Mucosa of rectum (tissue), 2 donors: ENCODE measurements around the gene LIN52.

Experiments
- H3K27ac ChIP-seq, 2 donors: one replicate each; pipeline ENCODE4 v1.7.0; 2013; ENCODE audit warnings: inconsistent platforms in 2 of 2, low read depth in 2 of 2, low read length in 2 of 2
- H3K27me3 ChIP-seq, 2 donors: one replicate each; pipeline ENCODE4 v1.7.0; 2013; ENCODE audit warnings: low read length in 2 of 2; ENCODE audit not compliant: control insufficient read depth in 2 of 2, insufficient read depth in 2 of 2
- H3K36me3 ChIP-seq, 2 donors: one replicate each; pipeline ENCODE4 v1.7.0; 2013; ENCODE audit warnings: low read length in 2 of 2; ENCODE audit not compliant: control insufficient read depth in 2 of 2, insufficient read depth in 2 of 2
- H3K4me1 ChIP-seq, 2 donors: one replicate each; pipeline ENCODE4 v1.7.0; 2013; ENCODE audit warnings: low read length in 2 of 2, mild to moderate bottlenecking in 1 of 2; ENCODE audit not compliant: control insufficient read depth in 2 of 2, insufficient read depth in 2 of 2
- H3K4me3 ChIP-seq, 2 donors: one replicate each; pipeline ENCODE4 v1.7.0; 2013; ENCODE audit warnings: low read length in 2 of 2
- H3K9ac ChIP-seq, 2 donors: one replicate each; pipeline ENCODE4 v1.7.0; 2013; ENCODE audit warnings: low read length in 2 of 2, low read depth in 1 of 2, mild to moderate bottlenecking in 1 of 2
- H3K9me3 ChIP-seq, 2 donors: one replicate each; pipeline ENCODE4 v1.7.0; 2013; ENCODE audit warnings: low read length in 2 of 2; ENCODE audit not compliant: control insufficient read depth in 2 of 2
- donor health status: healthy.
- donor health status: Normal muscosa, but diverticular disease.

LIN52 gene

DNA sequence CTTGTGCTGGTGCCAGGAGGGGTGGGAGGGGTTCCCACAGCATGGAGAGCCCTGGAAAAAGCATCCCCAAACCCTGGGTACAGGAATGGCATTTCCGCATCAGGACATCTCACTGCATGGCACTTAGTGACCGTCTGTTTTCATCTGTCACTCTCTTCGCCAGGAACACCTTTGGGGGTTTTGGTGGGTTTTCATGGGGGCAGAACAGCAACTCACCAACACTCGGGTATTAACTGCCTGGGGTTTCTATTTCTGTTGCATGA is 158.0 kb downstream of the LIN52 start:
- Histone ChIP-seq H3K9me3 (no peaks in the 10 kb centered on the region), H3K27ac (no peak overlapping the region), H3K4me1 (peaks cover 3 to 12% of the 10 kb centered on the region in 2 donors), H3K4me3 (no peak overlapping the region), H3K36me3 (no peaks in the 10 kb centered on the region), H3K9ac (no peak overlapping the region), H3K27me3 (peaks cover 66 to 83% of the 10 kb centered on the region in 2 donors)

- H3K4me3 ChIP-seq: no peak overlapping the region
- H3K27ac ChIP-seq: no peak overlapping the region
- H3K4me1 ChIP-seq: peaks cover 3 to 12% of the 10 kb centered on the region in 2 donors
- no peaks in the 10 kb centered on the region for H3K9me3 ChIP-seq
- H3K36me3 ChIP-seq: no peaks in the 10 kb centered on the region
- no peak overlapping the region for H3K9ac ChIP-seq
- peaks cover 65 to 82% of the 10 kb centered on the region in 2 donors for H3K27me3 ChIP-seq
Measured at GRCh38 chr14:74243051-74243450, 158.3 kb downstream of the LIN52 start.

- H3K36me3 ChIP-seq: no peaks in the 10 kb centered on the region
- no peak overlapping the region for H3K9ac ChIP-seq
- no peak overlapping the region for H3K4me3 ChIP-seq
- H3K27ac ChIP-seq: no peak overlapping the region
- peaks cover 61 to 72% of the 10 kb centered on the region in 2 donors for H3K27me3 ChIP-seq
- H3K9me3 ChIP-seq: no peaks in the 10 kb centered on the region
- peaks cover 3 to 12% of the 10 kb centered on the region in 2 donors for H3K4me1 ChIP-seq
Measured at GRCh38 chr14:74244115-74244514, 159.4 kb downstream of the LIN52 start.

DNA sequence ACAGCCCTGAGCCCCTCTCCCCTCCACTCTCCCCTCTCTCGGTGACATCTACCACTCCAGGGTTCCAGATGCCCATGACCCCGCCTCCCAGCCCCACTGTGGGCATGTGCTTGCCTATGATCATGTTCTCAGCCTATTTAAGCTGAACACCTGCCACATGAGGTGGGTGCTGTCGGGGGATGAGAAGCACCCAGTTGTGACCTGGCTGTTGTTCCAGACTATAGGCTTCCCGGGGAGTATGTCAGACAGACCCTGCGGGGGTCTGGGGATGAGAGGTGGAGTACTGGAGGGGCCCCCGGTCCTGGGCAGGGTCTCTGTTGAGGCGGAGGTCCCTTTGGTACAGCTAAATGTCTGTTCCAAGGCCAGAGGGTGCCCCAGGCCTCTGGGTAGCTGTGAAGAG is 160.5 kb downstream of the LIN52 start:
- Histone ChIP-seq H3K4me3 (no peak overlapping the region), H3K27ac (no peak overlapping the region), H3K36me3 (no peaks in the 10 kb centered on the region), H3K27me3 (peaks cover 56 to 61% of the 10 kb centered on the region in 2 donors), H3K4me1 (peaks cover 3 to 9% of the 10 kb centered on the region in 2 donors), H3K9ac (no peak overlapping the region), H3K9me3 (no peaks in the 10 kb centered on the region)

GRCh38 chr14:74246542-74246941 is 161.8 kb downstream of the LIN52 start:
- peaks cover 0 to 2% of the 10 kb centered on the region in 2 donors for H3K4me1 ChIP-seq
- H3K27me3 ChIP-seq: peaks cover 47 to 48% of the 10 kb centered on the region in 2 donors
- H3K4me3 ChIP-seq: no peak overlapping the region
- no peak overlapping the region for H3K9ac ChIP-seq
- H3K36me3 ChIP-seq: no peaks in the 10 kb centered on the region
- no peak overlapping the region for H3K27ac ChIP-seq
- no peaks in the 10 kb centered on the region for H3K9me3 ChIP-seq

DNA sequence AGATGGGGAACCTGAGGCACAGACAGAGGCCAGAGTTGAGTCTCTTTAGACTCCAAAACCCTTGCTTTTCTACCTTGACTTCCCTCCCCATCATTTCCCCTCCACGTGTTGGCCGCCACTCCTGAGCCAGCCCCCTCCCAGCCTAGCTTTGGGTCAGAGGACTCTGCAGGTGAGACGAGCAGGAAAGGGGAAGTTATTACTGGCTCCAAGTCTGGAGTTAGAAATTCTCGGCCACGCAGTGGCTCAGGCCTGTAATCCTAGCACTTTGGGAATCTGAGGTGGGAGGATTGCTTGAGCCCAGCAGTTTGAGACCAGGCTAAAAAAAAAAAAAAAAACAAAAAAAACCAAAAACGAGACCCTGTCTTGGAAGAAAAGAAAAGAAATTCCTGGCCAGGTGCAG is 163.3 kb downstream of the LIN52 start:
- peaks cover 34% of the 10 kb centered on the region in 2 donors for H3K27me3 ChIP-seq
- no peak overlapping the region for H3K27ac ChIP-seq
- H3K9me3 ChIP-seq: no peaks in the 10 kb centered on the region
- H3K4me1 ChIP-seq: no peaks in the 10 kb centered on the region
- H3K36me3 ChIP-seq: no peaks in the 10 kb centered on the region
- H3K4me3 ChIP-seq: no peak overlapping the region
- H3K9ac ChIP-seq: no peak overlapping the region

DNA sequence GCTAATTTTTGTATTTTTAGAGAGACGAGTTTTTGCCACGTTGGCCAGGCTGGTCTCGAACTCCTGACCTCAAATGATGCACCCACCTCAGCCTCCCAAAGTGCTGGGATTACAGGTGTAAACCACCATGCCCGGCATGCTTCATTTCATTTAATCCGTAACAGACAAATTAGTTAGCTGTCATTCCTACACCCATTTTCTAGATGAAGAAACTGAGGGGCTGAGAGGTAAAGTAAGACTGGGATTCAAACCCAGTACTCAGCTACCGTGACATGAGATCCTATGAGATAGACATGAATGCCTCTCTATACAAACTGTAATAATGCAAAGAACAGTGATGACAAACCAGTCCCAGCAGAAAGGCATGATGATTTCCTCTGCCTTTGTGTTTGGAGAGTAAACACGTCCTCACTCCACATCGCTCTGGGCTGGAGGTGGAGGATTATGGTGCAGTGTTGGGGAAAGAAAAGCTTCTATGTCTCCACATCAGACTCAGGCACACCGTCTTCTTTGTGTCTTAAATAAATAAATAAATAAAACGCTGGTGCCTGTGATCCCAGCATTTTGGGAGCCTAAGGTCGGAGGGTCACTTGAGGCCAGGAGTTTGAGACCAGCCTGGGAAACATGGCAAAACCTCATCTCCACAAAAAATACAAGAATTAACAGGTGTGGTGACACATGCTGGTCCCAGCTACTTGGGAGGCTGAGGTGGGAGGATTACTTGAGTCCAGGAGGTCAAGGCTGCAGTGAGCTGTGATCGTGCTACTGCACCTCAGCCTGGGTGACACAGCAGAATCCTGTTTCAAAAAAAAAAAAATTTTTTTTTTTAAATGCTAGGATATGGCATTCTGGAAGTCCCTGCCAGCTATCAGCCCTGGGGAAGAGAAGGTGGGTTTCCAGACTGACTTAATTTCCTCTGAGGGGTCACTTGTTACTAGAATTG is 164.9 kb downstream of the LIN52 start:
- H3K27me3 ChIP-seq: peaks cover 21 to 23% of the 10 kb centered on the region in 2 donors

More for the DNA sequence above, 164.9 kb downstream of the LIN52 start:
- Histone ChIP-seq H3K27ac (no peak overlapping the region), H3K36me3 (no peaks in the 10 kb centered on the region), H3K4me3 (no peak overlapping the region), H3K9me3 (no peaks in the 10 kb centered on the region), H3K4me1 (no peaks in the 10 kb centered on the region), H3K9ac (no peak overlapping the region)
